ENCODE measurements around the gene SLC44A4. TPM values are rescaled to one million over a fixed set of nuclear protein-coding genes. Genes with fewer than 3 reads are reported as not detected.

SLC44A4 gene
- total RNA-seq, 1 experiment from 2014 or later: 3.8 TPM

GRCh38 chr6:31875877-31876276, 2.9 kb downstream of the SLC44A4 start:
- H2AK5ac ChIP-seq (ENCODE audit: insufficient read length, low read length): no peak overlapping the region

More at GRCh38 chr6:31875877-31876276, 2.9 kb downstream of the SLC44A4 start:
- Histone ChIP-seq H3K9ac (ENCODE audit: extremely low read depth, insufficient read length, low read length) (no peak overlapping the region), H3K4ac (ENCODE audit: low read depth, low read length) (no peak overlapping the region), H3K18ac (ENCODE audit: insufficient read length, low read depth, low read length) (no peak overlapping the region), H3K27ac (ENCODE audit: insufficient read length, low read depth, low read length) (no peak overlapping the region), H4K91ac (ENCODE audit: insufficient read length, low read depth, low read length) (no peak overlapping the region), H2BK120ac (ENCODE audit: low read depth, low read length, poor library complexity, severe bottlenecking) (no peak overlapping the region), H3K27me3 (ENCODE audit: insufficient read depth, low read length) (no peaks in the 10 kb centered on the region), H2BK12ac (ENCODE audit: insufficient read length, low read depth, low read length) (no peak overlapping the region), H3K56ac (ENCODE audit: insufficient read length, low read depth, low read length) (no peak overlapping the region), H3T11ph (ENCODE audit: low read length) (no peak overlapping the region), H3K79me1 (ENCODE audit: insufficient read depth, low read depth, low read length, poor library complexity, severe bottlenecking) (no peaks in the 10 kb centered on the region), H3K23ac (ENCODE audit: insufficient read length, low read depth, low read length) (no peak overlapping the region), H2BK5ac (ENCODE audit: insufficient read length, low read length) (no peak overlapping the region), H3K4me2 (ENCODE audit: insufficient read depth, insufficient read length, low read length) (no peak overlapping the region), H4K8ac (replicated peaks; ENCODE audit: insufficient read length, low read depth, low read length) (no peak overlapping the region), H4K5ac (ENCODE audit: insufficient read length, low read depth, low read length) (no peak overlapping the region), H2AFZ (ENCODE audit: low read length) (no peak overlapping the region), H2BK15ac (ENCODE audit: low read depth, low read length) (no peak overlapping the region), H3K23me2 (ENCODE audit: insufficient read length, low read depth, low read length, poor library complexity, severe bottlenecking) (no peaks in the 10 kb centered on the region), H3K4me1 (ENCODE audit: insufficient read depth, low read length) (peaks cover 3% of the 10 kb centered on the region; the same call in 1 of the 2 replicates), H3K79me2 (ENCODE audit: insufficient read depth, low read length) (no peaks in the 10 kb centered on the region), H3K9me3 (ENCODE audit: control insufficient read depth, low read depth, low read length) (no peaks in the 10 kb centered on the region), H3K14ac (ENCODE audit: insufficient read depth, low read length) (no peak overlapping the region), H4K20me1 (ENCODE audit: control insufficient read depth, insufficient read depth, insufficient read length) (no peaks in the 10 kb centered on the region), H2BK20ac (ENCODE audit: low read depth, low read length, poor library complexity, severe bottlenecking) (no peak overlapping the region)
- H3K9me3 Mint-ChIP-seq: no peaks in the 10 kb centered on the region
- no peak overlapping the region for H3K4me3 Mint-ChIP-seq
- H3K27ac Mint-ChIP-seq: peak overlapping the region in 1 of 3 experiments; percentile 57; a peak in 3 of 7 replicates
- WGBS (ENCODE audit: extremely low coverage, insufficient read length, low lambda C conversion rate): no CpG with 5 or more reads among the region's 5 CpGs
- no peaks in the 10 kb centered on the region; the same call in 1 of the 2 replicates for H3K27me3 Mint-ChIP-seq (ENCODE audit: low read depth)
- peaks cover 9 to 36% of the 10 kb centered on the region in 2 experiments for H3K4me1 Mint-ChIP-seq
- DNase-seq: no peak
- no peak for TF ChIP-seq CTCF (conservative IDR thresholded peaks at IDR 0.05)
- peaks cover 9 to 15% (median 13%) of the 10 kb centered on the region in 3 experiments; a peak in 6 of 7 replicates for H3K36me3 Mint-ChIP-seq (ENCODE audit: insufficient read depth in 1 of 3, low read depth in 3 of 3)
